ENCODE data around the gene MLC1.

Gene MLC1

DNA sequence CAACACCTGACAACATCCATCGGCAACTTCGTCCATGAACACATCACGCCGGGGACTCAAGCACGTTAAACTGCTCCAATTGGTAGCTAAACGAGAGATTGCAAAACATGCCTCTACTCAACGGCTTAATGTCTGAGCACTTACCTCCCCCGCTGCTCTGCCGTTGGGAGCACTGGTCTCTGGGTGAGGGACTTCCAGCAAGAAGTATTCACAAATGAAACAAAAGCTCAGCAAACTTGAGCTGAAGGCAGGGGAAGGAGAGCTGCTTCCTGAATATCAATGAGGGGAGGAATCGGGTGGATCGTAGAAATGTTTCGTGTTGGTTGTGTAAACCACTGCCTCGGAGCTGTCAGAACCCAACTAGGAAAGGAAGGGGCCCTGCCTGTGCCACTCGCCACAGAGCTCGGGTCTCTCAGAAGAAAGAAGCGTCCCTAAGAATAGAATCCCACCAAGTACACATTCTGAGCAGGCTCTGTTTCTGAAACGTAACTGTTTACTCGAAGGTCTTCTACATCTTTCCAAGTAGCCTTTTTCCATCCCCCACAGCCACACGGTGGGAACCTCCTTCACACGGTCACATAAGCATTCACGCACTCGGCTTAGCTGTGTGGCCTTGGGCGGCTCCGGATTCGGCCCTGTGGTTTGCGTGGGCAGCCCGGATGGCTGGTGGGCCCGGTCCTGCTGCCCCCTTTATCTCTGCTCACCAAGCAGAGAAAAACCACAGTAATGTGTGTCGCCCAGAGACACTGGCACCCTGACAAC lies at the start of gene MLC1:
Gene MLC1 (minus strand): TSS at position 216 of the 762 bp plus-strand sequence. CDS start 524 bp downstream, outside the sequence.
- DNase-seq (ENCODE audit: low read depth) = no peak
- H3K4me3 ChIP-seq (ENCODE audit: low read depth, low read length) = no peak within 1 kb of the TSS

DNA sequence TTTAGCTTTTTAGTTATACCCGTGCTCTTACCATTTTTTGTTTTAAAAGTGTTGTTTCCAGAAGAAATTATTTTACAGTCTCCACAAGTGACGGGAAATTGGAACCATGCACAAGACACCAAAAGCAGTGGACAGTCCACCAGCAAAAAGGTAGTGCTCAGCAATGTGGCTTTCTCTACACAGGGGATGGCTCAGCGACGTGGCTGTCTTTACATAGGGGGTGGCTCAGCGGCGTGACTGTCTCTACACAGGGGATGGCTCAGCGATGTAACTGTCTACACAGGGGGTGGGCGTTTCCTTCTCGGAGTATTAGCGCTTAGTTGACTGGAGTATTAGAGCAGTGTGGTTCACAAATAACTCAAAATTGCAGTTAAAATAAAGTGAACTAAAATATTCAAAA lies 49.3 kb upstream of the MLC1 start:
- DNase-seq (ENCODE audit: low read depth) = no peak
- no peak overlapping the region for H3K4me3 ChIP-seq (ENCODE audit: low read depth, low read length)

DNA sequence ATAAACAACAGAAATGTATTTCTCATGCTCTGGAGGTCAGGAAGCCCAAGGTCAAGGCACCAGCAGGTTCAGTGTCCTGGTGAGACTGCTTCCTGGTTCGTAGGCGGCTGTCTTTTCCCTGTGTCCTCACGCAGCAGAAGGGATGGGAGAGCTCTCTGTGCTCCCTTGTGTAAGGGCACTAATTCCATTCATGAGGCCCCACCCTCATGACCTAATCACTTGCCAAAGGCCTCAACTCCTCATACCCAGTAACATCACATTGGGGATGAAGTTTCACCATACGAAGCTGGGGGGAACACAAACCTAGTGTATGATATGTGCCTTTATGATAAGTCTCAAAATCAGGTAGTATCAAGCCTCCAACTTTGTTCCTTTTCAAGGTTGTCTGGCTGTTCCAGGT lies 46.7 kb upstream of the MLC1 start:
- H3K4me3 ChIP-seq (ENCODE audit: low read depth, low read length) = no peak overlapping the region
- no peak for DNase-seq (ENCODE audit: low read depth)

DNA sequence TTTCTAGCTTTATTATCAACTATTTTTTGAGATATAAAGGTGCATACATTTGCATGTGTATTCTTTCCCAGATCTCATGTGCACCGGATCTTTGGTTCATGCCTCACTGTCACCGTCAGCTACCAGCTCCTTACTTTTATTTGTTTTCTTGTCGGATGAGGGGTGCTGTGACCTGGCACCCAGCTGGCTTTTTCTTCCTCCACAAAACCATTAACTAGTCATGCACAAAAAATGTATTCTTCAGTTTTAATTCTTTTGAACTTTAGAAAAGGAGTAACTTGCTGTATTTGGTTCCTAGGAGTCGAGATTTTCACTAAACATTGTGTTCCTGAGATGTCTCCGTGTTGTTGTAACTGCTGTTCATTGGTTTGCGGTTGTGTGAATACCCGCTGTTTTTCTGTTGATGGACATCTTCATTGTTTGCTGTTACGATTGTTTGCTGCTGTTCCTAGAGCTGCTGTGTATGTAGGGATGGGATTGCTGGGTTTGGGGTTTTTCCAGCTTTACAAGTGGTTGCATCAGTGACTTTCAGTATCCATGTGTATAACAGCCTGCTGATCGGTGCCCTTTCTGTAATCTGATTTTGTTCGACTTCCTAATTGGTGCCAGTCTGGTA lies 44.0 kb upstream of the MLC1 start:
- H3K4me3 ChIP-seq (ENCODE audit: low read depth, low read length) = no peak overlapping the region
- no peak for DNase-seq (ENCODE audit: low read depth)

DNA sequence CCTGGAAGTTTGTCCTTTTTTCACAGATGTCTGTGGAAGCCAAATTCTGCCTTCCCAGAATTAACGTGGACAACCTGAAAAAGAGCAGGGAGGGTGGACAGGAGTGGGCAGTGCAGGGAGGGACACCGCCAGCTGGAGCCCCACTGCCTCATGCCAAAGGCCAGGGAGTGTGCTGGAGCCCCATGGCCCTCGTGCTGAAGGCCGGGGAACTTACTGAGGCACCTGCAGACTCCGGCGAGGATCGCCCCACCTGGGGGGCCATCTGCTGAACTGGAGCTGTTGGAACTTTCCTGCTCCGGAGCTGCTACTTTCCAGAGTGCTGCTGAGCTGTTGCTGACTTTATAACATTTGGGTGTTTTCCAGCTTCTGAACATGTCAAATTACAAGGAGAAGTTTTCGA lies 39.8 kb upstream of the MLC1 start:
- no peak overlapping the region for H3K4me3 ChIP-seq (ENCODE audit: low read depth, low read length)

DNA sequence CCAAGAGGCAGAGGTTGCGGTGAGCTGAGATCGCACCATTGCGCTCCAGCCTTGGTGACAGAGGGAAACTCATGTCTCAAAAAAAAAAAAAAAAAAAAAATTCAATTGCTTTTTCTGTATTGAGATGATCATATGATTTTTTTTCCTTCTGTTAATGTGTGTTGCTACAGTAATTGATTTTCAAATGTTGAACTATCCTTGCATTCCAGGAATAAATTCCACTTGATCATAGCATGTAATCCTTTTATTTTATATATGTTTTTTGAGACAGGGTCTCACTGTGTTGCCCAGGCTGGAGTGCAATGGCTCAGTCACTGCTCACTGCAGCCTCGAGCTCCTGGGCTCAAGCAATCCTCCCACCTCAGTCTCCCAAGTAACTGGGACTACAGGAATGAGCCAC lies 37.9 kb upstream of the MLC1 start:
- no peak overlapping the region for H3K4me3 ChIP-seq (ENCODE audit: low read depth, low read length)
- no peak for DNase-seq (ENCODE audit: low read depth)

More for the DNA sequence above, 39.8 kb upstream of the MLC1 start:
- DNase-seq (ENCODE audit: low read depth) = no peak

DNA sequence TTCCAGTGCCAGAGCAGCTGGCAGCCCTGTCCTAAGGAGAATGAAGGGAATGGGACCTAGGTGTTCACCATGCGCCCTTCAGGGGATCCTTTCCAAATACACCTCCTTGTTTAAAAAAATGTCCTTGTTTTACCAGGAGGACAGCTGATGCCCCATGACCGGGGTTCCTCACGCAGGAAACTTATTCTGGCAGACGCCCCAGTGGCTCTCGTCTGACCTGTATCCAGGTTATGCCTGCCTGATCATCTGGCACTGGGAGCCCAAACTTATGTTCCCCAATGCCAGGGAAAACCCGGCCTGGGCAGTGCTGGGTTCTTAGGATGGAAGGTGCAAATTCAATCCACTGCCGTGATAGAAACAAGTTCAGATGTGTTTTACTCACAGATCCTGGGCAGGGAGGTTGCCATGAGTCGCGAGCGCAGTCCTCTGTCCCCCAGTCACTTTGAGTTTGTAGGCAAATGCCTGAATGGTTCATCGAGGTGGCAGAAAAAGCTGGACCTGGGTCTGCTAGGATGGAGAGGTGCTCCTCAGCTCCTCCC lies 36.0 kb upstream of the MLC1 start:
- no peak overlapping the region for H3K4me3 ChIP-seq (ENCODE audit: low read depth, low read length)
- DNase-seq (ENCODE audit: low read depth) = no peak

DNA sequence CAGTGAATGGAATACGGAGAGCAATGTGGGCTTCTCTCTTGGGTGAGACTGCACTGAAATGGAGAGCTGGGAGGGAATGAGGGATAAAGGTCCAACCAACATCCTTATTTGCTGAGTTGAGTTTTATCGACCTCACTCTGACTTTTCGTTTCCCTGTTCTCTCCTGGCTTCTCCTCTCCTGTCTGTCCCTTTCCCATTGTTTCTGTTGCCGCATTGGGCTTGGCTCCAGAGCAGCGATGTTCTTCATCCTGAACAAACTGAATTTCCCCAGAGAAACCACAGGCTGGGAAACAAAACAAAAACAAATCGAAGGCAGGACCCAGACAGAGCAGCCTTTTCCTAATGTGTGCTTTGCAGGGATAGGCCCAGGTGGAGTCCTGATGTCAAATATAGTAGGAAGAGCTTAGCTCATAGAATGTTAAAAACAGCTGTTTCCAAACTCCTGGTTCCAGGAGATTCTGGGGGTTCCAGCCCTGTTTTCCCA lies 34.6 kb upstream of the MLC1 start:
- DNase-seq (ENCODE audit: low read depth) = no peak
- no peak overlapping the region for H3K4me3 ChIP-seq (ENCODE audit: low read depth, low read length)

DNA sequence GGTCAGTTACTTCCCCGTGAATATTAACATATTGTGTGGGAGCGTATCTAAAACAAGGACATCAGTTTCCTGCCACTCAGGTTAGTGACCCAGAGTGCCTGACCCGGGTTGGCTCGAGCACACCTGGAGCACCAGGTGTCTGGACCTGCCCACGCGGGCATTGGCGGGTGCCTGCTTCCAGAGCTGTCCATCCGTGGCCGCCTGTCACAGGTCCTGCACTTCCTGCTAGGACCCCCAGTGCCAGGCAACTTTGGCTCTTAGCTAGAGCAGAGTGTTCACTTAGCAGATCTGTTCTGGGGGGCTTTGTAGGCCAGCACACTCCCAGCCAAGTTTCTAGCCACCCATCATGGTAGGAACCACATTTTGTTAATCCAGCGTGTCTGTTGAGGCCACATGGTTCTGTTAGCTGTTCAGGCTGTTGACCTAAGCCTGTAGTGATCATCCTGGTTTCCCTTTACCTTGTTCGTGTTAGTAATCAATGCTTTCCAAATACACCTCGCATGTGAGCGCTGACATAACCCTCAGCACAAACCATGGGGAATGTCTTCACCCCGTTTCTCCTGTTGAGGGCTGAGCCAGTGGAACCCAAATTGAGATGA lies 34.0 kb upstream of the MLC1 start:
- DNase-seq (ENCODE audit: low read depth) = no peak
- H3K4me3 ChIP-seq (ENCODE audit: low read depth, low read length) = no peak overlapping the region

DNA sequence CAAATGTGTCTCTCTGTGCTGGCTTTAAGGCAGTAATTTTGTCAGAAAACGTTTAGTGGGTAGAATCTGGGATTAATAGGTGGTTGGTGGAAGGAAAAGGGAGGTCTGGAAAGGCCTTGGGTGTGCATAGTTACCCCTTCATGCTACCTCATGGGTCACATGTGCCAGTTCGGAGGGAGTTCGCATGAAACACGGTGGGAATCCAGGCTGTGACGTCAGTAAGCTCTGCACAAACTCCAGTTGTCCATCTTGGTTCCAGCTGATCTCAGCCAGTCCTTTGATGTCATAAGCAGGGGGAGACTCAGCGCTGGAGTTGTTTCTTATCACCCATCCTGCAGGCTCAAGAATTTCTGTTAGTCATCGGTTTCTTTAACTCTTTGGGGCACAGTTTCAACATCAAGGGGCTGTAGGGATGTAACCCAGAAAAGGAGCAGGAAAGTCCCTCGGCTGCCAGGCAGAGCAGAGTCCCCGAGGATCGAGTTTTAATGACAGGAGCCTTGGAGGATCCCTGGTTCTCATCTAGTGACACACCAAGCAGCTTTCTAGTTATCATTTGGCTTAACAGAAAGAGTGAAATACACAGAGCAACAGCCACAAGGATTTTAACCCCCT lies 33.4 kb upstream of the MLC1 start:
- DNase-seq (ENCODE audit: low read depth) = peak; percentile 78
- no peak overlapping the region for H3K4me3 ChIP-seq (ENCODE audit: low read depth, low read length)

DNA sequence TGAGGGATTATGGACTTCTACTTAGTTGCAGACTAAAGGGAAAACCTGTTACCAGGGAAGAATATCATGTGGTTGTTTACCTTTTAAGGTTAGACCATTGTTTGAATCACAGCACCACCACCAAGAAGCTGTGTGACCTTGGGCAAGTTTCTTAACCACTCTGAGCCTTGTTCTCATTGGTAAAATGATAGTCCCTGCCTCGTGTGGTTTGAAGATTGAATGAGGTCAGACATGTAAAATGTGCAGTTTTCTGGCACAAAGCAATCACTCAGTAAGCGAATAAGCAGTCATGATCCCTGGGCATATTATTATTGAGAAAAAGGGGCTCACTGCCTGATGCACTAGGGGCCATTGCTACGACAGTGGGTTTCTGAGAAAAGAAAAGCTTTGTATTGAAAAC lies 32.9 kb upstream of the MLC1 start:
- H3K4me3 ChIP-seq (ENCODE audit: low read depth, low read length) = no peak overlapping the region

DNA sequence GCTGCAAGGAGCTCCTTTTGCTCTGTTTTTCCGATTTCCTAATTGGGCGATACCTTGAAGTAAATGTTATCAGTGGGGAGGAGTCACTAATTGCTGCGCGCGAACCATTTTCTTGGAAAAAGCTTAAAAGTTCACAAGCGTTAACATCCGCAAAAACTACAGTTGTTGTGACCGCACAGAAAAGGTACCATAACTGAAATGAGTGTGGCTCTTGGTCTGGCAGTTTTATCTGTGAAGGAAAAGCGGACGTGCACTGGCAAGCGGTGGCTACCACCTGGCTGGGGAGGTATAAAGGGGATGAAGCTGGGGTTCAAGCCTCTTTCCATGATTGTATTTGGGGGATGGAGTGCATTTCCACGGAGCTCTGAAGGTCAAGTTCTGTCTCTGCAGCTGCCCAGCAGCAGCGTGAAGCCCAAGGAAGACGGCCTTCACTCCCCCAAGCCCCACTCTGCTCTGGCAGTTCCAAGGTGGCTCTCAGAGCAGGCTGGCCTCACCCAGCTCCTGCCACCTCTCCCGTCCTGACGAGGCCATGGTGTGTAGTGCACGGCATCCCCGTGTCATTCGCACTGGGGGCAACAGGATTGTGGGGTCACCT lies 32.0 kb upstream of the MLC1 start:
- no peak for DNase-seq (ENCODE audit: low read depth)

More for the DNA sequence above, 32.9 kb upstream of the MLC1 start:
- no peak for DNase-seq (ENCODE audit: low read depth)

DNA sequence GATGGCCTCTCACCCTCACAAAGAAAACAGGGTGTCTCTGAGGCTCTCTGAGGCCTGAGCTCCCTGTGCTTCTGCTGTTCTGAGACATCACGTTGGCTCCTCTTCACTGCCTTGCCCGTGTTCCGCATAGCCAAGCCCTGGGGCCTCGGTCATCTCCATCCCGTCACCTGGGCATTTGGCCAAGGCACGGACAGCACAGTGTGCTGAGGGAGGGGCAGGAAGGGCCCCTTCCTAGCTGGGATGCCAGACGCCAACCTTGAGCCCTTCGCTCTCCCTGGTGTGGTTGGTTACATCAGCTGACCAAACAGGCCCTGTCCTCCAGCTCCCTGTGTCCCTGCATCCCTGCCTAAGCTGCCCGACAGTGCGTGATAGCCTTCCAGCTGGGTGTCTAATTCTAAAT lies 30.5 kb upstream of the MLC1 start:
- DNase-seq (ENCODE audit: low read depth) = no peak
- H3K4me3 ChIP-seq (ENCODE audit: low read depth, low read length) = no peak overlapping the region

More for the DNA sequence above, 32.0 kb upstream of the MLC1 start:
- H3K4me3 ChIP-seq (ENCODE audit: low read depth, low read length) = no peak overlapping the region

DNA sequence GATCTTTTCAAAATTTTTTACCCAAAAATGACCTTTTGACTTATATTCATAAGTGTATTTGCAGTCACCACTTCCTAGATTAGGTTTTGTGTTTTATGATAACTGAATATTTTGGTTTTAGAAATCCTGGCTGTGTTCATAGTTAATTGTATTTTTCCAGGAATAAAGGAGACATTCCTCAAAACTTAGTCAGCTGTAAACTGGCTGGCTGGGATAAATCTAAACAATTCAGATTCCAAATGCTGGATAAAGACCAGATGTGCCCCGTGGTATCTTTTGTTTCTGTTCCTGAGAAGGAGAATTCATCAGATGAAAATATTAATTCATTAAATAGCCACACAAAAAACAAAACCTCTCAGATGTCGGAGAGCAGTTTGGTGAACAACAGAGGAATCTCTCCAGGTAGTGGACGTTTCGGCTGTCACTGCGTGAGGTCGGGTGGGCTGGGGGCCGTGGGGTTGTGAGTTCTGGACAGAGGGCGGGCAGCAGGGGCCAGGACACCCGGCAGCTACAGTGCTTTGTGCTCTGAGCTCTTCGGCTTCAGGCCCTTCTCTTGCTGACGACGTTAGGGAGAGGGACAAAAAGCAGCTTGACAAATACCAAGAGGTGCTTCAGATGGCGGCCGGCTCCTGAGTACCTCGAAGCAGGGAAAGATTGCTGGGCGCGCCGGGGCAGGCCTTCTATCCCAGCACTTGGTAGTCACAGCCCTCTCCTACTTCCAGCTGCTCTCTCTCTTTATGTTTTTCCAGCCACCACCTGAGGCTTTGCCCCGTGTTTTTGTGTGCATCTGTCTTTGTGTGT lies 29.2 kb upstream of the MLC1 start:
- DNase-seq (ENCODE audit: low read depth) = peak; percentile 22
- H3K4me3 ChIP-seq (ENCODE audit: low read depth, low read length) = no peak overlapping the region

DNA sequence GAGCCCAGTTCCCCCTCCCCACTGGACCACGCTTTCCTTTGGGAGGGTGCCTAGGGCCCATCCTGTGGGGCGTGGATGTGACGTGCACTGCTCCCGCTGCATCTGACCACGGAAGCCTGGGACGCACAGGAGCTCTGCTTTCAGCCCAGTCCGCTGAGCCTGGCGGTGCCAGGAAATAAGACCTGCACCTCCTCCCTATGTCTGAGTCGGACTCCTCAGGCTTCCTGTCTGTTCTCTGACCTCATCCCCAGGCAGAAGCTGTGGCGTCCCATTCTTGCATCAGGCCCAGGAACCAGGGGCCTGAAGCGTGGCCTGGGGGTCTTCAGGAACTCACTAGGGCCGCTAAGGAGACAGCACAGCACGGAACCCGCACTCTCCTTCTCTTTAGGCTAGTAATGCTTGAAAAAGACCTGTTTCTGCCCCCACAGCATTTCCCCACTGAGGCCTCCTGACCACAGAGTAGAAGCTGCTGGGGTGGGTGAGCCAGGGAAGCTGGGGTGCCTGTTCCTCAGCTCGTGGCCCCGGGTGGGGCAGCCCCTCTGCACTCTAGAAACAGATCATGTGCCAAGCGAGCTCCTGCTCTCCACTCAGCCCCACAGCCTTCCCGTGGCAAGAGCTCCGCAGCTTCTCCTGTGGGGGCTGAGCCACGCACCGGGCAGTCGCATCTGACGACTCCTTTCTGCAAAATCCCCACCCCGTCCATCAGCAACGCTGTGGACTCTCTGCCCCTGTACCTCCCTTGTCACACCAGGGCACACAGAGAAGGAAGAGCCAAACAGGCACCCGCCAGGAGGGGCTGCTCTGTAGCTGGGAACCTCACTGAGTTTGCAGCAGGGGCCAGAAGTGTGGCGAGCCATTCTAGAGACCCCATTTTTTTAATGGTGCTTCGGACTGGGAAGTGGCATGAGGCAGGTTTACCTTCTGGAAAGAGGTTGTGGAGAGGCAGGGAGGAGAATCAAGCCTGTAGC lies 27.2 kb upstream of the MLC1 start:
- no peak overlapping the region for H3K4me3 ChIP-seq (ENCODE audit: low read depth, low read length)
- peak; percentile 48 for DNase-seq (ENCODE audit: low read depth)

DNA sequence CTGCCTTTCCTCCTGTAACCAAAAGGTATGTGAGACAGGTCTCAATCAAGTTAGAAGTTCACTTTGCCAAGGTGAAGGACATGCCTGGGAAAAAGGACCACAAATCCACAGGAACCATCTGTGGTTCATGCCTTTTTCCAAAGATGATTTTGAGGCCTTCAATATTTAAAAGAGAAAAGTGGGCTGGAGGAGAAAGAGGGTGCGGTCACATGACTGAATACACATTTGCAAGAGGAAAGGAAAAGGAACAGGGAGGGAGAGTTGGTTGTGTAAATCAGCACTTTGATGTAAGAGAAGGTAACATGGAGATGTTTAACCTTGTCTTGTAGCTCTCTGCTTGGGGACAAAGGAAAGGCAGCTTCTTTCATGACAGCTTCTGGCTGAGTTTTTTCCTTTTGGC lies 25.8 kb upstream of the MLC1 start:
- DNase-seq (ENCODE audit: low read depth) = no peak
- no peak overlapping the region for H3K4me3 ChIP-seq (ENCODE audit: low read depth, low read length)

DNA sequence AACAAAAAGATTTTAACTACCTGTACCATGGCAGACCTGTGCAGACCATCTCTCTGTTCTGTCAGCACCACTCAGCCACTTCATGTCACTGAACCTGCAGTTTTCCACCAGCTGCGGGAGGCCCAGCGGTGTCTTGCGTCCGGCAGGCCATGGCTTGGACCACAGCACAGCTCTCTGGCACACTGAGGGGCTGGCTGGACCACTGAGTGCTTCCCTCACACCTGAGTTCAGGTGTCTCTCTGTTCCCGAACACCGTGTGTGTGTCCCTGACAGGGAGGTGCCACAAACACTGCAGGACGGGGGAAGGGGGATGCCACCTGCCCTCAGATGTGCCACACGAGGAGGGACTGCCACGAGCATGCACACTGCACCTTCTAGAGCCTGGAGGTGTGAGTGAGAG lies 22.3 kb upstream of the MLC1 start:
- DNase-seq (ENCODE audit: low read depth) = no peak
- H3K4me3 ChIP-seq (ENCODE audit: low read depth, low read length) = no peak overlapping the region
